NB4 (cell line): Measurements from ENCODE around the gene MRC2.
A peak's percentile ranks its signal among the peaks of the same experiment; 100 is the strongest.

ENCODE experiments used
- DNase-seq: peaks from one replicate; pipeline ENCODE4 v3.0.0; 2010; ENCODE audit warnings: low read depth
- H3K4me3 ChIP-seq: one replicate; pipeline ENCODE4 v1.5.1; 2011; ENCODE audit warnings: mild to moderate bottlenecking, low read depth, low read length, moderate library complexity
- MAX ChIP-seq: IDR thresholded peaks from 2 replicates; pipeline ENCODE4 v1.6.1; 2011; ENCODE audit warnings: low read depth, low read length
- MYC ChIP-seq: IDR thresholded peaks from 2 replicates; pipeline ENCODE4 v1.6.1; 2011; ENCODE audit warnings: low read depth, low read length
- POLR2A ChIP-seq: IDR thresholded peaks from 2 replicates; pipeline ENCODE4 v1.6.1; 2011; ENCODE audit warnings: mild to moderate bottlenecking; ENCODE audit not compliant: insufficient read length; ENCODE audit errors: extremely low read depth
- TF ChIP-seq, protein P1 (sequence below): IDR thresholded peaks from one replicate; pipeline ENCODE4 v1.5.1; 2012; ENCODE audit warnings: low read depth, low read length

The MRC2 gene

GRCh38 chr17:62723842-62724241 lies 96.4 kb downstream of the MRC2 start:
- H3K4me3 ChIP-seq = no peak overlapping the region
- no peak for DNase-seq
- TF ChIP-seq MYC (no peak), MAX (no peak), POLR2A (no peak)
- TF ChIP-seq, protein P1, sequence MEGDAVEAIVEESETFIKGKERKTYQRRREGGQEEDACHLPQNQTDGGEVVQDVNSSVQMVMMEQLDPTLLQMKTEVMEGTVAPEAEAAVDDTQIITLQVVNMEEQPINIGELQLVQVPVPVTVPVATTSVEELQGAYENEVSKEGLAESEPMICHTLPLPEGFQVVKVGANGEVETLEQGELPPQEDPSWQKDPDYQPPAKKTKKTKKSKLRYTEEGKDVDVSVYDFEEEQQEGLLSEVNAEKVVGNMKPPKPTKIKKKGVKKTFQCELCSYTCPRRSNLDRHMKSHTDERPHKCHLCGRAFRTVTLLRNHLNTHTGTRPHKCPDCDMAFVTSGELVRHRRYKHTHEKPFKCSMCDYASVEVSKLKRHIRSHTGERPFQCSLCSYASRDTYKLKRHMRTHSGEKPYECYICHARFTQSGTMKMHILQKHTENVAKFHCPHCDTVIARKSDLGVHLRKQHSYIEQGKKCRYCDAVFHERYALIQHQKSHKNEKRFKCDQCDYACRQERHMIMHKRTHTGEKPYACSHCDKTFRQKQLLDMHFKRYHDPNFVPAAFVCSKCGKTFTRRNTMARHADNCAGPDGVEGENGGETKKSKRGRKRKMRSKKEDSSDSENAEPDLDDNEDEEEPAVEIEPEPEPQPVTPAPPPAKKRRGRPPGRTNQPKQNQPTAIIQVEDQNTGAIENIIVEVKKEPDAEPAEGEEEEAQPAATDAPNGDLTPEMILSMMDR = no peak

DNA sequence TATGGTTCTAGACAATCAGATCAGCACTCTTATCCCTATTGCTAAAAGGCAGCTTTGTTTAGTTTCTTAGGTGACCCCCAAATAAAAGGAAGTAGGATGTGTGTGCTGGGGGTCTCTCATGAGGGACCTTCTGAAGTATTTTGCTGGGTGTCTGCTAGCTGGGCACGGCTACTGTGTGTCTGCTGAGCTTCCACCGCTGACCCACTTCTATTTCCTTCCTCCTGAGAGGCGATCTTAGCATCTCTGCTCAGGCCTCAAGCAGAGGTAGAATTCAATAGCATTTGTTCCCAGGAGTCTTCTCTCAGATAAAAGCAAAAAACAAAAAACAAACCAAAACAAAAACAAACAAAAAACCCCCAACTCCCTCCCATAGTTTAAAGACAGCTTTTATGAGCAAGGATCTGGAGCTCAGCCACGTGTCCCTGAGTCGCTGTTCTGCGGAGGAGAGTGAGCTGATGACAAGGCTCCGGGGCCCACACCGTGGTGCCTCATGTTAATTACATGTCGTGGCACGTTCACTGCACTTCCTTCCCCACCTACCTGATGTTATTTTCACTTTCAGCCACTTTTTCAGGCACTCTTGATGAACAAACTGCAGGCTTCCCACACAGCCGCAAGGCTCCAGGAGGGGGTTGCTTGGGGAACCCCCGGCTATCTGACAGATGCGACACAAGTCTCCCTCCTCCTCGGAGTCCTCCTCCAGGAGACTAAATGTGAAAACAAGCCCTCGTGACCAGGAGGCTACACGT lies 97.1 kb downstream of the MRC2 start:
- TF ChIP-seq MYC (no peak), MAX (no peak), POLR2A (no peak)
- no peak overlapping the region for H3K4me3 ChIP-seq
- DNase-seq = no peak

GRCh38 chr17:62725791-62726249 lies 98.3 kb downstream of the MRC2 start:
- TF ChIP-seq, protein P1 = no peak
- no peak for TF ChIP-seq POLR2A
- no peak for TF ChIP-seq MYC
- TF ChIP-seq MAX = no peak
- H3K4me3 ChIP-seq = no peak overlapping the region
- DNase-seq = peak; percentile 32

GRCh38 chr17:62727916-62728672 lies 100.6 kb downstream of the MRC2 start:
- no peak for TF ChIP-seq MAX
- DNase-seq = peak; percentile 32
- H3K4me3 ChIP-seq = no peak overlapping the region

GRCh38 chr17:62732125-62732524 lies 104.7 kb downstream of the MRC2 start:
- no peak overlapping the region for H3K4me3 ChIP-seq
- no peak for DNase-seq
- TF ChIP-seq MYC (no peak), MAX (no peak), POLR2A (no peak)
- TF ChIP-seq, protein P1 = no peak

DNA sequence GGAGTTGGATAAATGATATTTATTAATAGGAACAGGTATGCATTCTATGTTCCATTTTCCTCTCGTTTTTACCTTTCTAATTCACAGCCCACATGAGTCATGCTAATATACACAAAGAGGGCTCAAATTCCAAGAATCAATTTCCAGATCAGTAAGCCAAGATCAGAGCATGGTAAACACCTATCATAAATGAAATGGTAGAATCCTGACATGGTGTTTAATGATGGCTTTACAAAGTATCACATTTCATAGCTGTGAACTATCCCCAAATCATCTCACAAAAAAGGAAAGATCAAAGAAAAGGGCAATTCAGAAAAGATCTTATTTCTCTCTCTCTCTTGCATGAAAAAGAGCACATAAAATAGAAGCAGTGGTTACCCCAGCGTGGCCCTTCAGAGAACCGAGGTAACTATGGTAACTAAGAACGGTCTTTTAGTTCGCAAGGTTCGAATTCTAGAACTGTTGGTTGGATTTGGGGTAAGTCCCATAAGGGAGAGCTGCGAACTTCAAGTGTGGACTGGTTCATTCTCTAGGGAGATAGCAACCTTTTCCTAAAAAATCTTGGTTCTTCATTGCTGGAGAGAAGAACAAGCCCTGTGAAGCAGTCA lies 107.7 kb downstream of the MRC2 start:
- no peak for DNase-seq
- no peak overlapping the region for H3K4me3 ChIP-seq
- TF ChIP-seq MYC (no peak), POLR2A (no peak), MAX (no peak)
- TF ChIP-seq, protein P1 = no peak
